Adrenal gland (tissue), 12 donors: ENCODE data around the gene ISM1. TPM values are rescaled to one million over a fixed set of nuclear protein-coding genes. Genes with fewer than 3 reads are reported as not detected.

Experiments used
- DNase-seq, 7 donors: peaks; one replicate each; pipeline ENCODE4 v3.0.0-alpha.2; 2019 to 2020
- H3K27ac ChIP-seq, 5 donors: fragments of 200-600 bp; sonication (generic) in 4 of 5; 1 replicate in 3 of 5; 2 replicates in 2 of 5; pipeline versions ENCODE4 v1.5.1 to v1.8.0; 2016 to 2020; ENCODE audit warnings: mild to moderate bottlenecking in 1 of 5
- H3K27me3 ChIP-seq: fragments of 200-600 bp; 2 replicates; pipeline ENCODE4 v1.8.0; 2021
- H3K36me3 ChIP-seq, 2 donors: fragments of 200-600 bp; replicated peaks in 1 of 2; 1 replicate in 1 of 2; 2 replicates in 1 of 2; pipeline versions ENCODE4 v1.5.1 to v1.8.0; 2018 to 2022
- H3K4me1 ChIP-seq, 2 donors: fragments of 200-600 bp; replicated peaks in 1 of 2; 1 replicate in 1 of 2; 2 replicates in 1 of 2; pipeline versions ENCODE4 v1.5.1 to v1.8.0; 2018 to 2021
- H3K4me3 ChIP-seq, 4 donors: fragments of 200-600 bp; sonication (generic) in 3 of 4; one replicate each; pipeline ENCODE4 v1.5.1; 2016 to 2018
- H3K9me3 ChIP-seq, 3 donors: fragments of 200-600 bp; sonication (generic) in 1 of 3; replicated peaks in 1 of 3; 1 replicate in 2 of 3; 2 replicates in 1 of 3; pipeline versions ENCODE4 v1.5.1 to v1.8.0; 2016 to 2021
- CTCF ChIP-seq, 6 experiments: fragments of 450-650 bp in 4 of 6; fragments of 200-600 bp in 2 of 6; sonication (generic) in 1 of 6; IDR thresholded peaks; 1 replicate in 5 of 6; 2 replicates in 1 of 6; pipeline versions ENCODE4 v1.5.1 to v1.8.0; 2016 to 2021; ENCODE audit warnings: antibody characterized with exemption in 6 of 6, mild to moderate bottlenecking in 2 of 6, moderate library complexity in 1 of 6
- POLR2A ChIP-seq, 2 donors: fragments of 450-650 bp; IDR thresholded peaks; one replicate each; pipeline ENCODE4 v1.6.1; 2017; ENCODE audit warnings: antibody characterized with exemption in 2 of 2, mild to moderate bottlenecking in 2 of 2, moderate library complexity in 1 of 2
- WGBS, 4 donors: extraction: QIAGEN DNeasy Blood & Tissue Kit in 2 of 4; methylation state at CpG; one replicate each; pipeline versions ENCODE4 v1.1.5 to v1.1.7; 2013 to 2017; 5-methylcytosine and 5-hydroxymethylcytosine counted together
- intact Hi-C, 2 donors: fragments of 100-400 bp; cut with DNase I; formaldehyde crosslinking; loops; one replicate each; pipeline versions ENCODE4 v1.14.1 to v1.15.0; 2022 to 2023
- polyA plus RNA-seq, 3 donors: library from polyadenylated mRNA; stranded (reverse); fragments of 200-250 nt in 2 of 3; fragments of 350-450 nt in 1 of 3; fragmentation: Illumina TruSeq in 1 of 3; extraction: RNeasy Lipid Tissue Mini Kit (QIAGEN cat#74804) in 1 of 3; gene quantifications; one replicate each; pipeline ENCODE4 v1.2.3, GENCODE V29; 2013 to 2014
- total RNA-seq, 9 donors: library from RNA; depleted of rRNA in 4 of 9; stranded (reverse); fragments of >200 nt in 4 of 9; fragments of 120-200 nt in 1 of 9; fragmentation: NEBNext Ultra II Directional in 1 of 9; extraction: Animal tissue kit (Norgen Biotek cat#: 25700) in 1 of 9; gene quantifications; one replicate each; pipeline versions ENCODE4 v1.1.0 to v1.2.4, GENCODE V29; 2013 to 2023
- donor health status: healthy with polysubstance abuse.
- donor health status: Bipolar disorder and iron deficiency.
- donor health status: DM: yes; HTN: yes; CAD: no.
- donor health status: DM: no; HTN: no; CAD: no.
- donor health status: DM: no; HTN: no; CAD: no.
- donor health status: DM: yes; HTN: yes; CAD: no.

ISM1 gene
- total and polyA plus RNA-seq, 12 donors, result 0.17 to 4.4 (median 1.8) TPM

GRCh38 chr20:13202565-13202964, 18.5 kb upstream of the ISM1 start:
- 57 to 67% (median 60%) methylated on average over 6 of the region's 6 CpGs for WGBS, 4 donors
- intact Hi-C loops, result no loop called here
- TF ChIP-seq POLR2A (IDR thresholded peaks at IDR 0.05), result no peak
- no peak for TF ChIP-seq CTCF (IDR thresholded peaks at IDR 0.05)

GRCh38 chr20:13205425-13205824, 15.6 kb upstream of the ISM1 start:
- DNase-seq, result no peak
- no peaks in the 10 kb centered on the region for H3K9me3 ChIP-seq
- no peaks in the 10 kb centered on the region for H3K36me3 ChIP-seq
- 73 to 86% (median 79%) methylated on average over 4 of the region's 4 CpGs for WGBS, 4 donors
- H3K4me3 ChIP-seq, result no peak overlapping the region
- no peaks in the 10 kb centered on the region for H3K27me3 ChIP-seq
- TF ChIP-seq CTCF (IDR thresholded peaks at IDR 0.05) (no peak), POLR2A (IDR thresholded peaks at IDR 0.05) (no peak)
- H3K4me1 ChIP-seq, result no peaks in the 10 kb centered on the region
- no peak overlapping the region for H3K27ac ChIP-seq
- intact Hi-C loops, result no loop called here

More at GRCh38 chr20:13202565-13202964, 18.5 kb upstream of the ISM1 start:
- Histone ChIP-seq H3K36me3 (no peaks in the 10 kb centered on the region), H3K4me3 (no peak overlapping the region), H3K4me1 (no peaks in the 10 kb centered on the region), H3K27ac (no peak overlapping the region), H3K9me3 (no peaks in the 10 kb centered on the region), H3K27me3 (no peaks in the 10 kb centered on the region)
- DNase-seq, result no peak

GRCh38 chr20:13205848-13206434, 15.1 kb upstream of the ISM1 start:
- TF ChIP-seq POLR2A (IDR thresholded peaks at IDR 0.05), result no peak
- TF ChIP-seq CTCF (IDR thresholded peaks at IDR 0.05), result no peak
- Histone ChIP-seq H3K4me3 (no peak overlapping the region), H3K4me1 (no peaks in the 10 kb centered on the region), H3K36me3 (no peaks in the 10 kb centered on the region), H3K9me3 (no peaks in the 10 kb centered on the region), H3K27ac (no peak overlapping the region), H3K27me3 (no peaks in the 10 kb centered on the region)
- intact Hi-C loops, result no loop called here
- no peak for DNase-seq
- WGBS, 4 donors, result 70 to 83% (median 82%) methylated on average over 4 to 5 of the region's 5 CpGs

GRCh38 chr20:13207016-13207415, 14.1 kb upstream of the ISM1 start:
- intact Hi-C loops, result no loop called here

More at GRCh38 chr20:13207016-13207415, 14.1 kb upstream of the ISM1 start:
- Histone ChIP-seq H3K27ac (no peak overlapping the region), H3K36me3 (no peaks in the 10 kb centered on the region), H3K9me3 (no peaks in the 10 kb centered on the region), H3K4me1 (no peaks in the 10 kb centered on the region), H3K27me3 (no peaks in the 10 kb centered on the region), H3K4me3 (no peak overlapping the region)
- TF ChIP-seq CTCF (IDR thresholded peaks at IDR 0.05) (no peak), POLR2A (IDR thresholded peaks at IDR 0.05) (no peak)
- WGBS, 4 donors, result 80 to 95% (median 89%) methylated on average over 2 of the region's 2 CpGs
- no peak for DNase-seq
